Skeletal muscle satellite cell (primary cell): ENCODE measurements around the gene SLCO4A1.

ENCODE experiments used
- H3K27me3 ChIP-seq: 2 replicates; pipeline ENCODE4 v1.7.0; 2013; ENCODE audit warnings: low read length; ENCODE audit not compliant: control insufficient read depth, insufficient read depth
- H3K36me3 ChIP-seq: 2 replicates; pipeline ENCODE4 v1.7.0; 2013; ENCODE audit warnings: mild to moderate bottlenecking, control low read depth, low read length; ENCODE audit not compliant: insufficient read depth
- H3K4me1 ChIP-seq: 2 replicates; pipeline ENCODE4 v1.7.0; 2013; ENCODE audit warnings: low read length; ENCODE audit not compliant: control insufficient read depth, insufficient read depth
- H3K4me2 ChIP-seq: 2 replicates; pipeline ENCODE4 v1.7.0; 2013; ENCODE audit warnings: mild to moderate bottlenecking, low read length
- H3K4me3 ChIP-seq: 2 replicates; pipeline ENCODE4 v1.7.0; 2013; ENCODE audit warnings: low read length
- H3K9ac ChIP-seq: 2 replicates; pipeline ENCODE4 v1.7.0; 2013; ENCODE audit warnings: mild to moderate bottlenecking, low read depth, low read length, moderate library complexity
- H3K9me3 ChIP-seq: replicated peaks from 2 replicates; pipeline ENCODE4 v1.7.0; 2013; ENCODE audit warnings: mild to moderate bottlenecking, control low read depth, low read length

Gene SLCO4A1

GRCh38 chr20:62601714-62602113 lies 40.6 kb upstream of the SLCO4A1 start:
- Histone ChIP-seq H3K27me3 (peaks cover 48% of the 10 kb centered on the region), H3K36me3 (no peaks in the 10 kb centered on the region), H3K9me3 (no peaks in the 10 kb centered on the region), H3K9ac (no peak overlapping the region), H3K4me1 (peaks cover 39% of the 10 kb centered on the region), H3K4me2 (no peak overlapping the region), H3K4me3 (no peak overlapping the region)

GRCh38 chr20:62602550-62602949 lies 39.8 kb upstream of the SLCO4A1 start:
- Histone ChIP-seq H3K4me2 (no peak overlapping the region), H3K4me1 (peaks cover 42% of the 10 kb centered on the region), H3K27me3 (peaks cover 45% of the 10 kb centered on the region), H3K9ac (no peak overlapping the region), H3K4me3 (no peak overlapping the region), H3K36me3 (no peaks in the 10 kb centered on the region), H3K9me3 (no peaks in the 10 kb centered on the region)

- H3K4me3 ChIP-seq = peak overlapping the region; percentile 19
- no peaks in the 10 kb centered on the region for H3K36me3 ChIP-seq
- H3K9ac ChIP-seq = no peak overlapping the region
- peak overlapping the region; percentile 63 for H3K4me2 ChIP-seq
- H3K4me1 ChIP-seq = peaks cover 42% of the 10 kb centered on the region
- no peaks in the 10 kb centered on the region for H3K9me3 ChIP-seq
- peaks cover 44% of the 10 kb centered on the region for H3K27me3 ChIP-seq
These were observed 39.0 kb upstream of the SLCO4A1 start for GRCh38 chr20:62603021-62603906.

GRCh38 chr20:62603907-62604785 lies 38.2 kb upstream of the SLCO4A1 start:
- Histone ChIP-seq H3K4me3 (no peak overlapping the region), H3K36me3 (no peaks in the 10 kb centered on the region), H3K9me3 (no peaks in the 10 kb centered on the region), H3K4me2 (peak overlapping the region; percentile 20), H3K27me3 (peaks cover 38% of the 10 kb centered on the region), H3K9ac (no peak overlapping the region), H3K4me1 (peaks cover 35% of the 10 kb centered on the region)

GRCh38 chr20:62604796-62605195 lies 37.5 kb upstream of the SLCO4A1 start:
- no peak overlapping the region for H3K9ac ChIP-seq
- H3K4me1 ChIP-seq = peaks cover 39% of the 10 kb centered on the region
- peaks cover 40% of the 10 kb centered on the region for H3K27me3 ChIP-seq
- no peak overlapping the region for H3K4me2 ChIP-seq
- H3K4me3 ChIP-seq = no peak overlapping the region
- H3K36me3 ChIP-seq = no peaks in the 10 kb centered on the region
- H3K9me3 ChIP-seq = no peaks in the 10 kb centered on the region

- H3K27me3 ChIP-seq = peaks cover 41% of the 10 kb centered on the region
- H3K4me1 ChIP-seq = peaks cover 44% of the 10 kb centered on the region
- no peak overlapping the region for H3K4me3 ChIP-seq
- no peak overlapping the region for H3K9ac ChIP-seq
- H3K36me3 ChIP-seq = no peaks in the 10 kb centered on the region
- no peak overlapping the region for H3K4me2 ChIP-seq
- no peaks in the 10 kb centered on the region for H3K9me3 ChIP-seq
These were observed 36.9 kb upstream of the SLCO4A1 start for GRCh38 chr20:62605236-62605943.

- Histone ChIP-seq H3K27me3 (peaks cover 41% of the 10 kb centered on the region), H3K36me3 (no peaks in the 10 kb centered on the region), H3K4me2 (peak overlapping the region; percentile 63), H3K9me3 (peaks cover 3% of the 10 kb centered on the region), H3K4me3 (no peak overlapping the region), H3K4me1 (peaks cover 44% of the 10 kb centered on the region), H3K9ac (no peak overlapping the region)
These were observed 36.3 kb upstream of the SLCO4A1 start for GRCh38 chr20:62606016-62606415.

- peak overlapping the region; percentile 63 for H3K4me2 ChIP-seq
- H3K9me3 ChIP-seq = peaks cover 5% of the 10 kb centered on the region
- peaks cover 44% of the 10 kb centered on the region for H3K4me1 ChIP-seq
- no peak overlapping the region for H3K9ac ChIP-seq
- H3K4me3 ChIP-seq = no peak overlapping the region
- H3K27me3 ChIP-seq = peaks cover 41% of the 10 kb centered on the region
- H3K36me3 ChIP-seq = no peaks in the 10 kb centered on the region
These were observed 35.6 kb upstream of the SLCO4A1 start for GRCh38 chr20:62606551-62607201.

GRCh38 chr20:62607366-62608217 lies 34.7 kb upstream of the SLCO4A1 start:
- H3K9me3 ChIP-seq = peaks cover 5% of the 10 kb centered on the region
- H3K27me3 ChIP-seq = peaks cover 45% of the 10 kb centered on the region
- no peak overlapping the region for H3K4me2 ChIP-seq
- H3K4me3 ChIP-seq = no peak overlapping the region
- H3K36me3 ChIP-seq = no peaks in the 10 kb centered on the region
- no peak overlapping the region for H3K9ac ChIP-seq
- H3K4me1 ChIP-seq = peaks cover 40% of the 10 kb centered on the region

- H3K4me2 ChIP-seq = no peak overlapping the region
- peaks cover 51% of the 10 kb centered on the region for H3K27me3 ChIP-seq
- H3K9ac ChIP-seq = no peak overlapping the region
- H3K9me3 ChIP-seq = peaks cover 5% of the 10 kb centered on the region
- peaks cover 34% of the 10 kb centered on the region for H3K4me1 ChIP-seq
- H3K4me3 ChIP-seq = no peak overlapping the region
- no peaks in the 10 kb centered on the region for H3K36me3 ChIP-seq
These were observed 34.1 kb upstream of the SLCO4A1 start for GRCh38 chr20:62608218-62608565.
